Anterior cingulate cortex (tissue), 58 donors: ENCODE measurements around the gene POU6F1.
"Not testable (repeated sequence)": the region's sequence is repeated elsewhere in the genome, so short reads cannot be mapped to it uniquely, and the experiment has no call there.

Experiments used
- DNase-seq, 58 donors: peaks; one replicate each; lab custom pipeline; 2025; lab: John Stamatoyannopoulos, UW

The POU6F1 gene

GRCh38 chr12:51217968-51218606, at the start of gene POU6F1:
TSS of gene POU6F1 (minus strand) at chr12:51218062. CDS start at chr12:51206836, 11,226 bp downstream.
- peak in 56 of 58 donors; percentile 10 to 82 (median 60) for DNase-seq

GRCh38 chr12:51265024-51265423, 47.2 kb upstream of the POU6F1 start:
- DNase-seq: no peak

- no peak for DNase-seq
Measured at GRCh38 chr12:51264297-51264696, 46.4 kb upstream of the POU6F1 start.

- DNase-seq: no peak
Measured at GRCh38 chr12:51263341-51263740, 45.5 kb upstream of the POU6F1 start.

GRCh38 chr12:51262758-51263177, 44.9 kb upstream of the POU6F1 start:
- DNase-seq: peak in 2 of 58 donors; percentile 8 to 14

- not testable (repeated sequence) for DNase-seq
Measured at GRCh38 chr12:51259600-51259999, 41.7 kb upstream of the POU6F1 start.

GRCh38 chr12:51254536-51254935, 36.7 kb upstream of the POU6F1 start:
- DNase-seq: no peak

- no peak for DNase-seq
Measured at GRCh38 chr12:51253276-51253675, 35.4 kb upstream of the POU6F1 start.

GRCh38 chr12:51247523-51248206, 29.8 kb upstream of the POU6F1 start:
- no peak for DNase-seq

GRCh38 chr12:51246254-51246853, 28.5 kb upstream of the POU6F1 start:
- DNase-seq: peak in 2 of 58 donors; percentile 8 to 11

GRCh38 chr12:51245476-51246253, 27.8 kb upstream of the POU6F1 start:
- DNase-seq: no peak

GRCh38 chr12:51244269-51244668, 26.4 kb upstream of the POU6F1 start:
- no peak for DNase-seq

GRCh38 chr12:51242876-51243275, 25.0 kb upstream of the POU6F1 start:
- no peak for DNase-seq

GRCh38 chr12:51242120-51242519, 24.3 kb upstream of the POU6F1 start:
- peak in 1 of 58 donors; percentile 14 for DNase-seq

GRCh38 chr12:51240971-51241370, 23.1 kb upstream of the POU6F1 start:
- DNase-seq: no peak

GRCh38 chr12:51238510-51239334, 20.9 kb upstream of the POU6F1 start, which contains the start of gene DAZAP2:
TSS of gene DAZAP2 (plus strand) at chr12:51238826. CDS start at chr12:51238908, 82 bp downstream.
- DNase-seq: peak; percentile 50 to 98 (median 92)

GRCh38 chr12:51238037-51238509, 20.2 kb upstream of the POU6F1 start:
- DNase-seq: peak in 1 of 58 donors; percentile 45

GRCh38 chr12:51234530-51234929, 16.7 kb upstream of the POU6F1 start:
- no peak for DNase-seq

GRCh38 chr12:51232642-51233041, 14.8 kb upstream of the POU6F1 start:
- no peak for DNase-seq
